Measurements from ENCODE around the gene HAAO.

- TF ChIP-seq CTCF (IDR thresholded peaks at IDR 0.05): no peak
- TF ChIP-seq POLR2AphosphoS5 (IDR thresholded peaks at IDR 0.05): no peak
Measured at GRCh38 chr2:42826231-42826630, 33.8 kb upstream of the HAAO start.

All from transverse colon (tissue), 4 donors.